Coronary artery (tissue), 2 donors: Measurements from ENCODE around the gene CFAP20DC.

Source experiments
- DNase-seq: peaks from one replicate; pipeline ENCODE4 v3.0.0-alpha.2; 2017; ENCODE audit warnings: low spot score
- H3K27ac ChIP-seq, 2 donors: fragments of 200-600 bp; sonication (generic); one replicate each; pipeline ENCODE4 v1.5.1; 2016 to 2019
- H3K4me3 ChIP-seq: fragments of 200-600 bp; sonication (generic); 2 replicates; pipeline ENCODE4 v1.5.1; 2016; ENCODE audit warnings: mild to moderate bottlenecking, moderate library complexity
- CTCF ChIP-seq: fragments of 200-600 bp; sonication (generic); IDR thresholded peaks from one replicate; pipeline ENCODE4 v1.5.1; 2019; ENCODE audit warnings: antibody characterized with exemption

The CFAP20DC gene

DNA sequence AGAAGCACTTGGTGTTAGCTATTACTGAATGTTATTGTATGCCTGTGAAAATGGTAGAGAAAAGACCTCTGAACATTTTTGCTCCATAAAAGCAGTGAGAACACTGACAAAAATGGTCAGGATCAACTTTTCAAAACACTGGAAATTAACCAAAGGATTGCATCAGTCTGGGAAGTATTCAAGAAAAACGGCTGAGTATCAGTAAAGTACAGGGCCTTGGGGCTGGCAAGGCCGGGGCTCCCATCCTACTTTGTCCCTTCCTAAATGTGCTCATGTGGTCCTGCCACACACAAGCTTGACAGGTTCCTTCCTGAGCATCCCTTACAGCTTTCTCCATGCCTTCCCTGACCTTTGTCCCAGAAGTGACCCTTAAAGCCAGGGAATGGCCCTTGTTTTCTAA lies 84.0 kb downstream of the CFAP20DC start:
- no peak for TF ChIP-seq CTCF
- Histone ChIP-seq H3K4me3 (no peak overlapping the region), H3K27ac (no peak overlapping the region)
- no peak for DNase-seq

DNA sequence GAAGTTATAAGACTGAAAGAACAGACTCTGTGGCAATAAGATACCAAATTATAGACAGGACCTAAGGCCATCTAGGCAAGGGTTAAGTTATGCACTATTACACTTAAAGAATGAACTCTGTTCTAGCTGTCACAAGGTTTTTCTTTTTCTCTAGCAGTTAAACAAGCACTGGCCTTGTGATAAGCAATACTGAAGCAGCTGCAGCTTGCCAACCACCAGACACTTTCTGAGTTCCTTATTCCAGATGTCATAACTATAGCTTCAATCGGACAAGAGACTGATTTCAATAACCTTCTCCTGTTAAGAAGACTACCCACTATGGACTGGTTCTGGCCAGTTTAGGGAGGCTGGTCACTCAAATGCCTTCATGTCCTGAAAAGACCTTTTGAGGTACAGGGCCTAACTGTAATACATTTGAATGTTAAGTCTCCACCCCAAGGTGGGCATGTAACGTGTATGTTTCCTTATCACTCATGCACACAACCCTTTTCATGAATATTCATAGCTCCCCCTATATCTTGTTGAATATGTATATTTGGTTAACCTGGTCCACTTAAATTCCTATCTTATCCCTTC lies 85.8 kb downstream of the CFAP20DC start:
- no peak for TF ChIP-seq CTCF
- DNase-seq: no peak
- H3K4me3 ChIP-seq: no peak overlapping the region
- no peak overlapping the region for H3K27ac ChIP-seq

- Histone ChIP-seq H3K27ac (no peak overlapping the region), H3K4me3 (no peak overlapping the region)
- no peak for DNase-seq
- TF ChIP-seq CTCF: no peak
These were observed 87.0 kb downstream of the CFAP20DC start for GRCh38 chr3:58962816-58963215.

DNA sequence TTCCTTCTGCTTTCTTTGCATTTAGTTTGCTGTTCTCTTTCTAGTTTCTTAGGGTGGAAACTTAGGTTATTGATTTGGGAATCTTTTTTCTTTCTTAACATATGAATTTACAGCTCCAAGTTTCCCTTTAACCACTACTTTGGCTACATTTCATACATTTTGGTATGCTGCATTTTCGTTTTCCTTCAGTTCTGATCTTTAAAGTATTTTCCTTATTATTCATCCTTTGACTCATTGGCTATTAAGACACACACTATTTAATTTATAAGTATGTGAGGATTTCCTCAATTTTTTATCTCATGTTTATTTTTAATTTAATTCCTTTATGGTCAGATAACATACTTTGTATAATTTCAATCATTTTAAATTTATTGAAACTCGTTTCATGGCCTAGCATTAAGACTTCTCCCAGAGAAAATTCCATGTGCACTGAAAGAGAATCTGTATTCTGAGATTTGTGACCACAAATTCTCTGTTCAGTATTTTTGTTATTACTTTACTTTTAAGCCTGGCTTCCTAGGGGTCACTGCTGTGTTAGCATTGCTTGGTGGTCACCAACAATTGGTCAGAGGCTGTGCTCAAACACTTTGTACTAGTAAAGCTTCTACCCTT lies 87.7 kb downstream of the CFAP20DC start:
- no peak for TF ChIP-seq CTCF
- H3K27ac ChIP-seq: no peak overlapping the region
- H3K4me3 ChIP-seq: no peak overlapping the region
- no peak for DNase-seq

DNA sequence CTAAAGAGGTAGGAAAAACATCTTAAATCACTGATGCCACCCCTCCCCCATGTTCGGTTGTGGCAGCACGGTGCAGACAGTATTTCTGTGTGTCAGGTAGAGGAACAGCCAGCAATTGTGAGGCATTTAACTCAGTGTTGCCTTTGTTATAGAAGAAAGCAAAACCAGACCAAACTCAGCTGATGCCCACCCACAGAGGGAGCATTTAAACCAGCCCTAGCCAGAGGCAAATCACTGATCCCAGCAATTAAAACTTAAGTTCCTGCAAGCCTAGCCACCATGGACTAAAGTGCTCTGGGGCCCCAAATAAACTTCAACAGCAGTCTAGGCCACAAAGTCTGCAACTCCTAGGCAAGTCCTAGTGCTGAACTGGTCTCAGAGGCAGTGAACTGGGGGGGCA lies 94.5 kb downstream of the CFAP20DC start:
- no peak overlapping the region for H3K4me3 ChIP-seq
- no peak for DNase-seq

GRCh38 chr3:58953288-58953687 lies 96.5 kb downstream of the CFAP20DC start:
- TF ChIP-seq CTCF: no peak
- no peak for DNase-seq
- no peak overlapping the region for H3K27ac ChIP-seq
- no peak overlapping the region for H3K4me3 ChIP-seq

More for the DNA sequence above, 94.5 kb downstream of the CFAP20DC start:
- H3K27ac ChIP-seq: no peak overlapping the region
- no peak for TF ChIP-seq CTCF

- Histone ChIP-seq H3K4me3 (no peak overlapping the region), H3K27ac (no peak overlapping the region)
- TF ChIP-seq CTCF: no peak
- DNase-seq: no peak
These were observed 97.5 kb downstream of the CFAP20DC start for GRCh38 chr3:58952128-58952917.
